ENCODE results near the gene BCL11A. TPM values are rescaled to one million over a fixed set of nuclear protein-coding genes. Genes with fewer than 3 reads are reported as not detected.

BCL11A gene
- total RNA-seq, 1 donor from 2014 or later: 29.8 TPM

- H3K79me2 ChIP-seq (ENCODE audit: insufficient read depth, low read length): no peaks in the 10 kb centered on the region
- Mint-ChIP-seq H3K9me3 (ENCODE audit: unreplicated experiment) (peaks cover 3% of the 10 kb centered on the region), H3K4me3 (ENCODE audit: unreplicated experiment) (no peak overlapping the region), H3K27me3 (ENCODE audit: low read depth, unreplicated experiment) (peaks cover 9% of the 10 kb centered on the region), H3K4me1 (ENCODE audit: low read depth, unreplicated experiment) (peaks cover 12% of the 10 kb centered on the region), H3K27ac (ENCODE audit: unreplicated experiment) (no peak overlapping the region), H3K36me3 (ENCODE audit: low read depth, unreplicated experiment) (no peaks in the 10 kb centered on the region)
- peaks cover 2% of the 10 kb centered on the region for H3K27me3 ChIP-seq (ENCODE audit: insufficient read depth, low read length)
- H3K9me3 ChIP-seq (ENCODE audit: insufficient read depth, low read depth, low read length): no peaks in the 10 kb centered on the region
- H3K4me3 ChIP-seq (ENCODE audit: insufficient read depth, low read depth, low read length): no peak overlapping the region
- H3K27ac ChIP-seq (ENCODE audit: low read depth, low read length): no peak overlapping the region
- H3K4me2 ChIP-seq (ENCODE audit: low read length): no peak overlapping the region
- TF ChIP-seq EZH2 (IDR thresholded peaks at IDR 0.05; ENCODE audit: insufficient read depth, low read length) (no peak), CTCF (IDR thresholded peaks at IDR 0.05; ENCODE audit: insufficient read depth, low read depth, low read length) (no peak)
- no peak overlapping the region for H2AFZ ChIP-seq (ENCODE audit: low read depth, low read length)
- H3K4me1 ChIP-seq (ENCODE audit: insufficient read depth, low read length): no peaks in the 10 kb centered on the region
- FAIRE-seq (no peak), DNase-seq (ENCODE audit: low read depth) (no peak)
- no peaks in the 10 kb centered on the region for H4K20me1 ChIP-seq (ENCODE audit: insufficient read depth, low read length)
- no peak overlapping the region for H3K9ac ChIP-seq (ENCODE audit: low read length)
- no peaks in the 10 kb centered on the region for H3K36me3 ChIP-seq (ENCODE audit: insufficient read depth, low read length)
Observed at GRCh38 chr2:60602388-60602787, 48.9 kb upstream of the BCL11A start.

- Histone ChIP-seq H3K27me3 (ENCODE audit: insufficient read depth, low read length) (peaks cover 4% of the 10 kb centered on the region), H2AFZ (ENCODE audit: low read depth, low read length) (no peak overlapping the region), H4K20me1 (ENCODE audit: insufficient read depth, low read length) (no peaks in the 10 kb centered on the region), H3K27ac (ENCODE audit: low read depth, low read length) (no peak overlapping the region), H3K36me3 (ENCODE audit: insufficient read depth, low read length) (no peaks in the 10 kb centered on the region), H3K4me2 (ENCODE audit: low read length) (no peak overlapping the region), H3K4me1 (ENCODE audit: insufficient read depth, low read length) (no peaks in the 10 kb centered on the region), H3K4me3 (ENCODE audit: insufficient read depth, low read depth, low read length) (no peak overlapping the region), H3K9ac (ENCODE audit: low read length) (no peak overlapping the region), H3K9me3 (ENCODE audit: insufficient read depth, low read depth, low read length) (no peaks in the 10 kb centered on the region), H3K79me2 (ENCODE audit: insufficient read depth, low read length) (no peaks in the 10 kb centered on the region)
- H3K4me1 Mint-ChIP-seq (ENCODE audit: low read depth, unreplicated experiment): peaks cover 7% of the 10 kb centered on the region
- FAIRE-seq: no peak
- DNase-seq (ENCODE audit: low read depth): no peak
- H3K4me3 Mint-ChIP-seq (ENCODE audit: unreplicated experiment): no peak overlapping the region
- no peaks in the 10 kb centered on the region for H3K36me3 Mint-ChIP-seq (ENCODE audit: low read depth, unreplicated experiment)
- H3K27me3 Mint-ChIP-seq (ENCODE audit: low read depth, unreplicated experiment): peaks cover 10% of the 10 kb centered on the region
- H3K27ac Mint-ChIP-seq (ENCODE audit: unreplicated experiment): no peak overlapping the region
- TF ChIP-seq CTCF (IDR thresholded peaks at IDR 0.05; ENCODE audit: insufficient read depth, low read depth, low read length) (no peak), EZH2 (IDR thresholded peaks at IDR 0.05; ENCODE audit: insufficient read depth, low read length) (no peak)
- peaks cover 9% of the 10 kb centered on the region for H3K9me3 Mint-ChIP-seq (ENCODE audit: unreplicated experiment)
Observed at GRCh38 chr2:60598271-60598670, 44.8 kb upstream of the BCL11A start.

- no peak for FAIRE-seq
- H3K9me3 Mint-ChIP-seq (ENCODE audit: unreplicated experiment): peaks cover 9% of the 10 kb centered on the region
- H2AFZ ChIP-seq (ENCODE audit: low read depth, low read length): no peak overlapping the region
Observed at GRCh38 chr2:60597346-60597745, 43.9 kb upstream of the BCL11A start.

More at GRCh38 chr2:60597346-60597745, 43.9 kb upstream of the BCL11A start:
- H3K27me3 ChIP-seq (ENCODE audit: insufficient read depth, low read length): peaks cover 4% of the 10 kb centered on the region
- H3K27ac ChIP-seq (ENCODE audit: low read depth, low read length): no peak overlapping the region
- TF ChIP-seq EZH2 (IDR thresholded peaks at IDR 0.05; ENCODE audit: insufficient read depth, low read length): no peak
- TF ChIP-seq CTCF (IDR thresholded peaks at IDR 0.05; ENCODE audit: insufficient read depth, low read depth, low read length): no peak
- Mint-ChIP-seq H3K4me3 (ENCODE audit: unreplicated experiment) (no peak overlapping the region), H3K27me3 (ENCODE audit: low read depth, unreplicated experiment) (peaks cover 10% of the 10 kb centered on the region), H3K27ac (ENCODE audit: unreplicated experiment) (no peak overlapping the region), H3K4me1 (ENCODE audit: low read depth, unreplicated experiment) (no peaks in the 10 kb centered on the region), H3K36me3 (ENCODE audit: low read depth, unreplicated experiment) (no peaks in the 10 kb centered on the region)
- H3K9ac ChIP-seq (ENCODE audit: low read length): no peak overlapping the region
- no peaks in the 10 kb centered on the region for H3K9me3 ChIP-seq (ENCODE audit: insufficient read depth, low read depth, low read length)
- H3K36me3 ChIP-seq (ENCODE audit: insufficient read depth, low read length): no peaks in the 10 kb centered on the region
- H3K4me2 ChIP-seq (ENCODE audit: low read length): no peak overlapping the region
- no peaks in the 10 kb centered on the region for H3K4me1 ChIP-seq (ENCODE audit: insufficient read depth, low read length)
- H3K79me2 ChIP-seq (ENCODE audit: insufficient read depth, low read length): no peaks in the 10 kb centered on the region
- H4K20me1 ChIP-seq (ENCODE audit: insufficient read depth, low read length): no peaks in the 10 kb centered on the region
- DNase-seq (ENCODE audit: low read depth): no peak
- H3K4me3 ChIP-seq (ENCODE audit: insufficient read depth, low read depth, low read length): no peak overlapping the region
